GM18502 (cell line): ENCODE results near the gene CSTF3.
A peak's percentile ranks its signal among the peaks of the same experiment; 100 is the strongest.
"Not testable (repeated sequence)": the region's sequence is repeated elsewhere in the genome, so short reads cannot be mapped to it uniquely, and the experiment has no call there.

Experiments used
- ATAC-seq: cut with Tn5 transposase; IDR thresholded peaks from one replicate; pipeline ENCODE4 v1.9.1; 2021; ENCODE audit warnings: mild to moderate bottlenecking; ENCODE audit not compliant: unreplicated experiment, poor library complexity

Gene CSTF3

GRCh38 chr11:33094157-33094556, 67.1 kb downstream of the CSTF3 start:
- no peak for ATAC-seq

GRCh38 chr11:33089776-33090175, 71.5 kb downstream of the CSTF3 start:
- ATAC-seq = no peak

GRCh38 chr11:33086017-33086416, 75.3 kb downstream of the CSTF3 start:
- ATAC-seq = no peak

- ATAC-seq = no peak
Measured at GRCh38 chr11:33083918-33084317, 77.4 kb downstream of the CSTF3 start.

GRCh38 chr11:33072465-33072864, 88.8 kb downstream of the CSTF3 start:
- ATAC-seq = no peak

GRCh38 chr11:33068611-33069340, 92.5 kb downstream of the CSTF3 start:
- no peak for ATAC-seq

- ATAC-seq = no peak
Measured at GRCh38 chr11:33067294-33067693, 94.0 kb downstream of the CSTF3 start.

GRCh38 chr11:33065445-33066178, 95.7 kb downstream of the CSTF3 start:
- peak; percentile 56 for ATAC-seq

GRCh38 chr11:33064866-33065265, 96.4 kb downstream of the CSTF3 start:
- no peak for ATAC-seq

GRCh38 chr11:33064033-33064825, 97.1 kb downstream of the CSTF3 start:
- ATAC-seq = no peak

GRCh38 chr11:33063326-33063881, 97.9 kb downstream of the CSTF3 start:
- ATAC-seq = peak; percentile 65

- no peak for ATAC-seq
Measured at GRCh38 chr11:33062137-33062536, 99.1 kb downstream of the CSTF3 start.

- no peak for ATAC-seq
Measured at GRCh38 chr11:33060271-33060670, 101.0 kb downstream of the CSTF3 start.

- ATAC-seq = no peak
Measured at GRCh38 chr11:33059331-33060007, 101.8 kb downstream of the CSTF3 start.

GRCh38 chr11:33057284-33057683, 104.0 kb downstream of the CSTF3 start:
- no peak for ATAC-seq

- no peak for ATAC-seq
Measured at GRCh38 chr11:33055375-33055774, 105.9 kb downstream of the CSTF3 start.

- ATAC-seq = no peak
Measured at GRCh38 chr11:33052231-33052630, 109.0 kb downstream of the CSTF3 start.

GRCh38 chr11:33049565-33050408, 111.5 kb downstream of the CSTF3 start:
- ATAC-seq = not testable (repeated sequence)

GRCh38 chr11:33048701-33049100, 112.6 kb downstream of the CSTF3 start:
- not testable (repeated sequence) for ATAC-seq
